ENCODE measurements around the gene ABCD3.

- TF ChIP-seq POLR2A (IDR thresholded peaks at IDR 0.05; ENCODE audit: low read depth, low read length) (no peak), POLR2AphosphoS5 (IDR thresholded peaks at IDR 0.05; ENCODE audit: low read depth, low read length) (no peak), TAF1 (IDR thresholded peaks at IDR 0.05; ENCODE audit: borderline replicate concordance, low read depth, low read length) (no peak)
Measured at GRCh38 chr1:94542088-94542870, 124.1 kb downstream of the ABCD3 start.

Measured in GM12892 (cell line).